NCI-H187 treated with DMSO at 0.1 percent for 48 hours (cell line): ENCODE measurements around the gene SLC36A1.
A peak's percentile ranks its signal among the peaks of the same experiment; 100 is the strongest.

Source experiments
- DNase-seq: peaks from one replicate; lab custom pipeline; 2025; lab: John Stamatoyannopoulos, UW

SLC36A1 gene

GRCh38 chr5:151451626-151452520 lies 4.5 kb downstream of the SLC36A1 start:
- DNase-seq: no peak

GRCh38 chr5:151454166-151454565 lies 6.8 kb downstream of the SLC36A1 start:
- no peak for DNase-seq

- DNase-seq: no peak
These were observed 7.5 kb downstream of the SLC36A1 start for GRCh38 chr5:151454889-151455288.

GRCh38 chr5:151456321-151456940 lies 9.0 kb downstream of the SLC36A1 start:
- peak; percentile 66 for DNase-seq

GRCh38 chr5:151458314-151458713 lies 10.9 kb downstream of the SLC36A1 start:
- DNase-seq: no peak

GRCh38 chr5:151459680-151460324 lies 12.4 kb downstream of the SLC36A1 start:
- DNase-seq: no peak

- no peak for DNase-seq
These were observed 13.9 kb downstream of the SLC36A1 start for GRCh38 chr5:151461312-151461711.

GRCh38 chr5:151463137-151464029 lies 16.0 kb downstream of the SLC36A1 start:
- no peak for DNase-seq

- DNase-seq: no peak
These were observed 16.7 kb downstream of the SLC36A1 start for GRCh38 chr5:151464101-151464500.

GRCh38 chr5:151465476-151465875 lies 18.1 kb downstream of the SLC36A1 start:
- no peak for DNase-seq

GRCh38 chr5:151467576-151467975 lies 20.2 kb downstream of the SLC36A1 start:
- no peak for DNase-seq

GRCh38 chr5:151469386-151469785 lies 22.0 kb downstream of the SLC36A1 start:
- no peak for DNase-seq

GRCh38 chr5:151469992-151470391 lies 22.6 kb downstream of the SLC36A1 start:
- DNase-seq: peak; percentile 96

GRCh38 chr5:151470439-151470838 lies 23.0 kb downstream of the SLC36A1 start:
- DNase-seq: no peak

- peak; percentile 35 for DNase-seq
These were observed 23.9 kb downstream of the SLC36A1 start for GRCh38 chr5:151471276-151471675.

- no peak for DNase-seq
These were observed 27.4 kb downstream of the SLC36A1 start for GRCh38 chr5:151474799-151475198.

GRCh38 chr5:151475388-151475787 lies 28.0 kb downstream of the SLC36A1 start:
- no peak for DNase-seq

GRCh38 chr5:151476016-151476415 lies 28.6 kb downstream of the SLC36A1 start:
- no peak for DNase-seq

GRCh38 chr5:151477101-151477500 lies 29.7 kb downstream of the SLC36A1 start:
- no peak for DNase-seq

GRCh38 chr5:151480384-151481293 lies 33.2 kb downstream of the SLC36A1 start:
- DNase-seq: peak; percentile 67

- no peak for DNase-seq
These were observed 35.8 kb downstream of the SLC36A1 start for GRCh38 chr5:151483176-151483575.
